Heart left ventricle (tissue), 13 donors: ENCODE measurements around the gene GPR157.

Experiments
- CTCF ChIP-seq, 12 donors: fragments of 200-600 bp; sonication (generic) in 4 of 12; IDR thresholded peaks; one replicate each; pipeline versions ENCODE4 v1.5.0 to v1.8.0; 2018 to 2022; ENCODE audit warnings: antibody characterized with exemption in 12 of 12, mild to moderate bottlenecking in 5 of 12
- POLR2A ChIP-seq, 2 donors: fragments of 450-650 bp; IDR thresholded peaks; one replicate each; pipeline ENCODE4 v1.6.1; 2017; ENCODE audit warnings: antibody characterized with exemption in 2 of 2, mild to moderate bottlenecking in 2 of 2, moderate library complexity in 2 of 2
- donor health status: ischemic (EF 13 %, LVEDD 7.1; RV severe dilation, severe dysfunction).
- donor health status: DM: no; HTN: yes; CAD: no.
- donor health status: DM: no; HTN: no; CAD: no.
- donor health status: ischemic (EF 25% LVEDD 6.9; RV normal size, moderate dysfunction).
- donor health status: ischemic (EF 25% LVEDD 5.7; RV mildly dilated, moderate dysfunction).
- donor health status: ischemic (EF 35%, LVEDD 5.7; RV mildly dilated, moderate dysfunction).
- donor health status: nonischemic (EF 11% LVEDD 7.7; RV severe dilation, severe dysfunction).
- donor health status: DM: yes; HTN: yes; CAD: no.
- donor health status: PGD.
- donor health status: ischemic (EF 29% LVEDD 5.4; RV normal size, mild dysfunction).
- donor health status: nonischemic (EF 23%, LVEDD 6.1; RV moderate dilation, normal function).

- no peak for TF ChIP-seq CTCF (IDR thresholded peaks at IDR 0.05)
- no peak for TF ChIP-seq POLR2A (IDR thresholded peaks at IDR 0.05)
Observed at GRCh38 chr1:9078015-9078751, 50.7 kb downstream of the GPR157 start.
